ENCODE results near the gene CLIC2.

CLIC2 gene

DNA sequence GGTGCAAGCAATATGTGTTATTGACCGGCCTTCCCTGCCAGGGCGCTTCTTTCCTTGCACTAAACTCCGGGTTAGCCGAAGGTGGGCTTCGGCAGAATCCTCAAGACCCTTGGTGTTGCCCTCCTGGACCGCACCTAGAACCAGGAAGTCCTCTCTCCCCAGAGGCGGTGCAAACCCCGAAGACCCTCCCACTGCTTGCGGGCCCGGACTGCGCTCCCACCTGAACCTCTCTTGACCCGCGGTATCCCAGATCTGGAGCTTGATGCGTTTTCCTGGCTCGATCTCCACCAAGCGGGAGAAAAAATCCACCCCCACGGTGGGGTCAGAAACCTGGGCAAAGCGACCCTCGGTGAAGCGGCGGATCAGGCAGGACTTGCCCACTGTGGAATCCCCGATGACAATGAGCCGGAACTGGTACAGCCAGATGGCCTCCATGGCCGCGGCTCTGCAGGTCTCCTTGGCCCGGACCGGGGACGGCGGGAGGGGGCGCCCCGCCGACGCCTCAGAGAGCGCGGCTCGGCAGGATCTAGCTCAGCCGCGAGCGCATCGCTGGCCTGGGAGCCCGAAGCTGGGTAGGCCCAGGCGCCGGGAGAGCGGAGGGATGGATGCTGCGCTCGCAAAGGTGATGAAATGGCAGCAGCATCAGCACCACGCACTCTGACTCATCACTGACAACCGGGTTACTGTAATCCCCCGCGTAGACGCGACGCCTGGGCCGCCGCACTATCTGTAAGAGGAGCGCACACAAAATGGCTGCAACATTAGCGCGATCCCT lies 70.4 kb downstream of the CLIC2 start, which contains the start of gene RAB39B:
TSS of gene RAB39B (minus strand) at position 638 of the 775 bp plus-strand sequence. CDS start at position 435, 203 bp downstream.
- in situ Hi-C loops (cut with MboI; ENCODE audit: low sequenced_read_pairs) = no loop called here

GRCh38 chrX:155262970-155263754 lies 71.3 kb downstream of the CLIC2 start:
- in situ Hi-C loops (cut with MboI; ENCODE audit: low sequenced_read_pairs) = no loop called here

DNA sequence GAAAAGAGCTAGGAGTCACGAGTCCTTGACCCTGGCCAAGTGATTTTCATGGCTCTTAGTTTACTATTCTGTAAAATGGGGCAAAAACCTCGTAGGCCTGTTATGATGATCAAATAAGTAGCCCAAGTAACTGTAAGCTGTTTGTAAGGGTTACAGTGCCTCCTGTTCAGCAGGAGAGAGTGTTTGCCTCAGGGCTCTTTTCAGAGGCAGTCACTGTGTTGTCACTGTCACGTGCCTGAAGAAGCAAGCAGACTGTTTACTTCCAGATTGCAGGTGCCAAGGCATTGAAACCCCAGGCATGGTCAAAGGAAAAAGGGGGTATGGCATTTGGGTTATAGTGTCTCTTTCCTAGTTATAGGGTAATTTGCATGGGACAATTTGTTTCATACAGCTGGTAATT lies 74.7 kb downstream of the CLIC2 start:
- in situ Hi-C loops (cut with MboI; ENCODE audit: low sequenced_read_pairs) = no loop called here

- in situ Hi-C loops (cut with MboI; ENCODE audit: low sequenced_read_pairs) = no loop called here
Measured at GRCh38 chrX:155251391-155251790, 83.0 kb downstream of the CLIC2 start.

DNA sequence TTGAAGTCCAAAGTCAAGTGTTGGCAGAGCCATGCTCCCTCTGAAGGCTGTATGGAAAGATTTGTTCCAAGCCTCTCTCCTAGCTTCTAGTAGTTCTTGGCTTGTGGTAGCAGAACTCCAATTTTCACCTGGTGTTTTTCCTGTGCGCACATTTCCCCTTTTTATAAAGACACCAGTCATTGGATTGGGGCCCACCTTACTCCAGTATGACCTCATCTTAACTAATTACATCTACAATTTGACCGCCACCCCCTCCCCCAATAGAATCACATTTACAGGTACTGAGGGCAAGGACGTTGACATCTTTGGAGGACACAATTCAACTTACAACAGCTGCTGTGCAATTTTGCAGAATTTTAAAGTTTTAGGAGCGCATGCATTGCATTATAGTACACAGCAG lies 86.9 kb downstream of the CLIC2 start:
- in situ Hi-C loops (cut with MboI; ENCODE audit: low sequenced_read_pairs) = no loop called here

DNA sequence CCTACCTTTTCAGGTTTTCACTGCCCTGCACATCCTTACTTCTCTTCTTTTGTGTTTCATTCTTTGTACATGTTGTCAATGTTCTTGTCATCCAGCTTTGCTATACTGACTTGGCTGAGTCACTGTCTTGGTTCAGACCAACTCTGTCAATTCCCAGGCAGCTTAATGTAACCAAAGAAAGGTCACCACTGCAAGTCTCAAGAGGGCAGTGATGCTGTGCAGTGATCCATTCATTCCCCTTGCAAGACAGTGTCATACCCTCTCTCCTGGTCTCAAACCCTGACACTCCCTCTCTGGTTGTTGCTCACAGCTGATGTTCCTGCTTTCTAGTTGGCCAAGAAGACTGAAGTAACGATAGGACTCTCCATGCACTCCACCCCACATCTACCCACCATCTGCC lies 87.7 kb downstream of the CLIC2 start:
- in situ Hi-C loops (cut with MboI; ENCODE audit: low sequenced_read_pairs) = no loop called here

DNA sequence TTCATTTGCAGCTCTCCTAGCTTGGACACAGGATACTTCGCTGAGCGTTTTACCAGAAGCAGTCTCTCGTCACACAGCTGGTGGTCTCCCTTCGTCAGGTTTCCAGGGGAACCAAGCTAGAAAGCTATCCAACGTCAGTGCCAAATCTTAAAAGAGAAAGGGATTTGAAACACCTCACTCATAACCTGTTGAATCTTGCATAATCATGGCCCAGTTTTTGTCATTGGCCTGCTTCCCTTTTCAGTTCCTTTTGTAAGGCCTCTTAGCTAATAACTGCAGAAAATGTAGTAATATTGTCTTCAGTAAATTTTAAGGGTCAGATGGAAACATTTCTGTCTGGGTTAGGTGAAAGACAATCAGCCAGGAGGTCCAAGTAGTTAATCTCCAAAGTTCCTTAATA lies 92.1 kb downstream of the CLIC2 start:
- in situ Hi-C loops (cut with MboI; ENCODE audit: low sequenced_read_pairs) = no loop called here

- in situ Hi-C loops (cut with MboI; ENCODE audit: low sequenced_read_pairs) = no loop called here
Measured at GRCh38 chrX:155237719-155238118, 96.7 kb downstream of the CLIC2 start.

DNA sequence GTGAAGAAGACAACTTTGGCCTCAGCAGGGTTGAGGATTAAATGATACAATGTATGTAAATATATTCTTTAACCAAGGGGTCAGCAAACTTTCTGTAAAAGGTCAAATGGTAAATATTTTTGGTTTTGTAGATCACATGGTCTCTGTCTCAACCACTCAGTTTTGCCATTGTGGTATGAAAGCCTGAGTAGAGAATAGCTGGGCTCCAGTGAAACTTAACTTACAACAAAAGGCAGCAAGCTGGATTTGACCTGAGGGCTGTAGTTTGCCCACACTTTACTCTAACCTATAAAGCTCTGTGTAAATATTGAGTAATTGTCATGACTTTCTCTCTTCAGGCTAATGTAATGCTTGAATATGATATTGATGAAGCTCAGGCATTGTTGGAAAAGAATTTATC lies 98.5 kb downstream of the CLIC2 start:
- in situ Hi-C loops (cut with MboI; ENCODE audit: low sequenced_read_pairs) = no loop called here

- in situ Hi-C loops (cut with MboI; ENCODE audit: low sequenced_read_pairs) = no loop called here
Measured at GRCh38 chrX:155231163-155231562, 103.3 kb downstream of the CLIC2 start.
